SU-DHL-6 (cell line): ENCODE measurements around the gene DIMT1.

Source experiments
- H2AFZ ChIP-seq: fragments of 200-600 bp; sonication (generic); 2 replicates; pipeline ENCODE4 v1.6.1; 2014; ENCODE audit warnings: low read depth, mild to moderate bottlenecking, moderate library complexity, mixed read lengths, antibody characterized with exemption, low read length; ENCODE audit not compliant: severe bottlenecking
- H3F3A ChIP-seq: fragments of 200-600 bp; shearing (Covaris generic); 2 replicates; pipeline ENCODE4 v1.6.0; 2016; ENCODE audit warnings: antibody characterized with exemption, mild to moderate bottlenecking; ENCODE audit not compliant: insufficient read depth
- H3K27ac ChIP-seq: fragments of 200-600 bp; sonication (generic); 2 replicates; pipeline ENCODE4 v1.5.1; 2016; ENCODE audit warnings: low read depth, mild to moderate bottlenecking, low read length, moderate library complexity, mixed read lengths
- H3K27me3 ChIP-seq: fragments of 200-600 bp; sonication (generic), shearing (Covaris generic); 2 replicates; pipeline ENCODE4 v1.6.0; 2014; ENCODE audit warnings: mild to moderate bottlenecking, low read length
- H3K36me3 ChIP-seq: fragments of 200-600 bp; sonication (generic); 2 replicates; pipeline ENCODE4 v1.6.1; 2014; ENCODE audit warnings: mild to moderate bottlenecking, low read length, mixed read lengths
- H3K4me2 ChIP-seq: fragments of 300-600, 200-600 bp; shearing (Covaris generic), sonication (generic); 2 replicates; pipeline ENCODE4 v1.6.0; 2014; ENCODE audit warnings: low read length, low read depth, mild to moderate bottlenecking; ENCODE audit not compliant: poor library complexity, severe bottlenecking
- H3K4me3 ChIP-seq: fragments of 200-600 bp; sonication (generic); 2 replicates; pipeline ENCODE4 v1.5.1; 2014; ENCODE audit warnings: antibody characterized with exemption, low read length, mild to moderate bottlenecking, mixed read lengths; ENCODE audit not compliant: insufficient read depth, poor library complexity, severe bottlenecking
- H3K79me2 ChIP-seq: fragments of 200-600 bp; sonication (generic); 2 replicates; pipeline ENCODE4 v1.6.1; 2014; ENCODE audit warnings: mild to moderate bottlenecking, low read length, moderate library complexity; ENCODE audit not compliant: insufficient read depth
- H3K9ac ChIP-seq: fragments of 200-600 bp; sonication (generic); 2 replicates; pipeline ENCODE4 v1.7.0; 2014; ENCODE audit warnings: mild to moderate bottlenecking, low read length
- H3K9me2 ChIP-seq: fragments of 200-600 bp; sonication (generic); replicated peaks from 2 replicates; pipeline ENCODE4 v1.6.1; 2014; ENCODE audit warnings: low read length; ENCODE audit not compliant: insufficient read depth
- H3K9me3 ChIP-seq: fragments of 200-600 bp; sonication (generic); 2 replicates; pipeline ENCODE4 v1.6.1; 2014; ENCODE audit warnings: low read length, mixed read lengths; ENCODE audit not compliant: insufficient read depth
- H4K20me1 ChIP-seq: fragments of 200-600 bp; sonication (generic); 2 replicates; pipeline ENCODE4 v1.6.1; 2014; ENCODE audit warnings: low read depth, mild to moderate bottlenecking, antibody characterized with exemption, low read length, moderate library complexity, mixed read lengths
- EZH2phosphoT487 ChIP-seq: fragments of 200-600 bp; sonication (generic), shearing (Covaris generic); conservative IDR thresholded peaks from 2 replicates; pipeline ENCODE4 v1.6.1; 2018; ENCODE audit warnings: mild to moderate bottlenecking, antibody characterized with exemption, low read length, moderate library complexity, mixed read lengths
- TF ChIP-seq, protein P1 (sequence below): fragments of 200-600 bp; sonication (generic); IDR thresholded peaks from one replicate; pipeline ENCODE4 v1.5.1; 2017; ENCODE audit warnings: antibody characterized with exemption, mild to moderate bottlenecking, low read length, moderate library complexity; ENCODE audit not compliant: insufficient read depth, poor library complexity, severe bottlenecking

The DIMT1 gene

DNA sequence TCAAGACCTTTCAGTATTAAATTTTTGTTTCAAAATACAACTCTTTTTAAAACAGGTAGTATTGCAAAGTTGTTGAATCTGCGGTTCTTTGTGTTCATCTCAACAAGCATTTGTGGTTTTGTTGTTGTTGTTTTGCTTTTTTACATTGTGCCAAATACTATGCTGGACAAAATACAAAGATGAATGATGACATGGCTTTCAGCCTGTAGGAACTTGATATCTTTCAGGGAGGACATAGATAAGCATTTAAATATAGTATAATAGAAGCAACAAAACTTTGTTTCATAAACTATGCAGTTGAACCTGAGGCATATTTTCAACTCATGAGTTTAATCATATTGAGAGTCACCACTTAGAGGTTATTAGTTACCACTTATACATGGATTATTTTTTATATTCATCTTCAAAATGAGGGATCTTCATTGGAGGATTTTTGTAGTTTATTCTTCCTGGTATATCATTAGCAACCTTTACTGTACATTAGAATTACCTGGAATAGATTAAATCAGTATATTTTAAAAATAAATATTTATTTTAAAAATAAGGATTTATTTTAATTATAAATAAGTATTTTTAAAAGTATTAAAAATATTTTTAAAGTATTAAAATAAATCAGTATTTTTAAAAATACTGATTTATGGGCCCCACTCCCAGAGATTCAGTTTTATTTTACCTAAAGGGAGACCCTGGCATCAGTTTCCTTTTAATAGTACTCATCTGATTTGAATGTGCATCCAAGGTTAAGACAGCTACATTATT lies 54.8 kb downstream of the DIMT1 start:
- H3K4me3 ChIP-seq, result no peak overlapping the region
- no peak for TF ChIP-seq EZH2phosphoT487
- TF ChIP-seq, protein P1, sequence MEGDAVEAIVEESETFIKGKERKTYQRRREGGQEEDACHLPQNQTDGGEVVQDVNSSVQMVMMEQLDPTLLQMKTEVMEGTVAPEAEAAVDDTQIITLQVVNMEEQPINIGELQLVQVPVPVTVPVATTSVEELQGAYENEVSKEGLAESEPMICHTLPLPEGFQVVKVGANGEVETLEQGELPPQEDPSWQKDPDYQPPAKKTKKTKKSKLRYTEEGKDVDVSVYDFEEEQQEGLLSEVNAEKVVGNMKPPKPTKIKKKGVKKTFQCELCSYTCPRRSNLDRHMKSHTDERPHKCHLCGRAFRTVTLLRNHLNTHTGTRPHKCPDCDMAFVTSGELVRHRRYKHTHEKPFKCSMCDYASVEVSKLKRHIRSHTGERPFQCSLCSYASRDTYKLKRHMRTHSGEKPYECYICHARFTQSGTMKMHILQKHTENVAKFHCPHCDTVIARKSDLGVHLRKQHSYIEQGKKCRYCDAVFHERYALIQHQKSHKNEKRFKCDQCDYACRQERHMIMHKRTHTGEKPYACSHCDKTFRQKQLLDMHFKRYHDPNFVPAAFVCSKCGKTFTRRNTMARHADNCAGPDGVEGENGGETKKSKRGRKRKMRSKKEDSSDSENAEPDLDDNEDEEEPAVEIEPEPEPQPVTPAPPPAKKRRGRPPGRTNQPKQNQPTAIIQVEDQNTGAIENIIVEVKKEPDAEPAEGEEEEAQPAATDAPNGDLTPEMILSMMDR, result no peak
- peaks cover 47% of the 10 kb centered on the region for H3K79me2 ChIP-seq

DNA sequence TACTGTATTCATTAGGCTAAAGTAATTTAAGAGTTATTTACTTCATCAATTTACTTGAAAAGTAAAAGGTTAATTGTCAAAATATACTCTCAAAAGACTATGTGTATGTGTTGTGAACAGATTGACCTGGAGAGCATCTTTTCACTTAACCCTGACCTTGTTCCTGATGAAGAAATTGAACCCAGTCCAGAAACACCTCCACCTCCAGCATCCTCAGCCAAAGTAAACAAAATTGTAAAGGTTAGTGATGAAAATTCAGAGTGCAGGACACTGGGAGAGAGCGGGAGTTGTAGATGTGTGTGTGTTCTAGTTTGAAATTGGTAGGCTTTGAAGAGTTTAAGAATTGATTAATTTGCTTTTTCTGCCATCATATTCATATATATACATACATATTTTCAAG lies 55.8 kb downstream of the DIMT1 start:
- TF ChIP-seq, protein P1, result no peak
- no peak for TF ChIP-seq EZH2phosphoT487
- Histone ChIP-seq H3F3A (peaks cover 14% of the 10 kb centered on the region), H3K9me2 (no peaks in the 10 kb centered on the region), H3K9ac (no peak overlapping the region), H3K4me3 (no peak overlapping the region), H3K36me3 (peaks cover 30% of the 10 kb centered on the region), H3K27me3 (no peaks in the 10 kb centered on the region), H2AFZ (no peak overlapping the region), H4K20me1 (peaks cover 14% of the 10 kb centered on the region), H3K79me2 (peaks cover 56% of the 10 kb centered on the region), H3K4me2 (no peak overlapping the region), H3K27ac (no peak overlapping the region), H3K9me3 (no peaks in the 10 kb centered on the region)

More for the DNA sequence above, 54.8 kb downstream of the DIMT1 start:
- no peak overlapping the region for H3K27ac ChIP-seq
- H3K4me2 ChIP-seq, result no peak overlapping the region
- no peaks in the 10 kb centered on the region for H3K9me2 ChIP-seq
- peaks cover 17% of the 10 kb centered on the region for H4K20me1 ChIP-seq
- no peak overlapping the region for H3K9ac ChIP-seq
- H3F3A ChIP-seq, result peaks cover 23% of the 10 kb centered on the region
- no peaks in the 10 kb centered on the region for H3K9me3 ChIP-seq
- H3K27me3 ChIP-seq, result no peaks in the 10 kb centered on the region
- H2AFZ ChIP-seq, result no peak overlapping the region
- H3K36me3 ChIP-seq, result peaks cover 40% of the 10 kb centered on the region

DNA sequence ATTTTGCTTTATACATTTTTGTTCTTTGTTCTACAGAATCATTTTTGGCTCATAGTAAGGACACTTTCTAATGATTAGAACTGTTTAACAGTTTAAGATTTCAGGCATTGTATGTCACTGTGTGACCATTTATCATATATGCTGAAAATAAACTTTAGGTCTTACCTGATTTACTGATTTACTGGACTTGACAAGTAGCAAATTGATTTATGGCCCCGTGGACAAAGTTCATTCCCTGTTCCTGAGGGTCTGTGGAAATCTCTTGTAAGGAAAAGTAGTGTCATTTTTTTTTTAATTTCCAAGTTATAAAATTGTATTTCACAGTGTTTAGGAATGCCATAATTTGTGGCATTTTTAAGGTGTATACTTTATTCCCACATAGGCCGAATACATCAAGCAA lies 57.0 kb downstream of the DIMT1 start:
- no peak overlapping the region for H3K4me2 ChIP-seq
- peaks cover 25% of the 10 kb centered on the region for H3K36me3 ChIP-seq
- H3K9me3 ChIP-seq, result no peaks in the 10 kb centered on the region
- H3K9ac ChIP-seq, result no peak overlapping the region
- H3K9me2 ChIP-seq, result no peaks in the 10 kb centered on the region
- no peak overlapping the region for H3K4me3 ChIP-seq
- H3F3A ChIP-seq, result peaks cover 8% of the 10 kb centered on the region
- no peaks in the 10 kb centered on the region for H3K27me3 ChIP-seq
- H4K20me1 ChIP-seq, result peaks cover 14% of the 10 kb centered on the region
- H2AFZ ChIP-seq, result no peak overlapping the region
- TF ChIP-seq EZH2phosphoT487, result no peak
- TF ChIP-seq, protein P1, result no peak
- H3K79me2 ChIP-seq, result peaks cover 66% of the 10 kb centered on the region
- H3K27ac ChIP-seq, result no peak overlapping the region
